ENCODE measurements around the gene REXO5. TPM values are rescaled to one million over a fixed set of nuclear protein-coding genes. Genes with fewer than 3 reads are reported as not detected.

Gene REXO5
- polyA plus RNA-seq, 2 donors, result 1.4 to 1.5 TPM

- WGBS, 2 donors, result 54 to 57% methylated on average over 6 of the region's 6 CpGs
- Histone ChIP-seq H3K4me3 (ENCODE audit: low read depth in 1 of 2, low read length in 2 of 2) (no peak overlapping the region), H3K27ac (ENCODE audit: low read depth in 2 of 2, low read length in 1 of 2) (peak overlapping the region; percentile 92 to 93), H3K27me3 (ENCODE audit: control insufficient read depth in 1 of 2, insufficient read depth in 2 of 2, low read length in 2 of 2) (no peaks in the 10 kb centered on the region), H3K9me3 (ENCODE audit: control insufficient read depth in 2 of 2, insufficient read depth in 1 of 2, low read depth in 1 of 2, low read length in 1 of 2) (no peaks in the 10 kb centered on the region), H3K36me3 (ENCODE audit: control insufficient read depth in 2 of 2, insufficient read depth in 2 of 2, low read length in 1 of 2) (peaks cover 0 to 7% of the 10 kb centered on the region in 2 donors), H3K4me1 (ENCODE audit: control insufficient read depth in 2 of 2, insufficient read depth in 2 of 2, low read length in 1 of 2) (peaks cover 6 to 29% of the 10 kb centered on the region in 2 donors)
These were observed 59.9 kb downstream of the REXO5 start for GRCh38 chr16:20866145-20866772.

GRCh38 chr16:20866801-20867200 is 60.5 kb downstream of the REXO5 start:
- Histone ChIP-seq H3K4me1 (ENCODE audit: control insufficient read depth in 2 of 2, insufficient read depth in 2 of 2, low read length in 1 of 2) (peaks cover 6 to 29% of the 10 kb centered on the region in 2 donors), H3K27ac (ENCODE audit: low read depth in 2 of 2, low read length in 1 of 2) (peak overlapping the region; percentile 92 to 93), H3K9me3 (ENCODE audit: control insufficient read depth in 2 of 2, insufficient read depth in 1 of 2, low read depth in 1 of 2, low read length in 1 of 2) (no peaks in the 10 kb centered on the region)

GRCh38 chr16:20867585-20867984 is 61.3 kb downstream of the REXO5 start:
- 40 to 64% methylated on average over 2 of the region's 2 CpGs for WGBS, 2 donors
- peak overlapping the region in 1 of 2 donors; percentile 6 for H3K27ac ChIP-seq (ENCODE audit: low read depth in 2 of 2, low read length in 1 of 2)

More at GRCh38 chr16:20866801-20867200, 60.5 kb downstream of the REXO5 start:
- WGBS, 2 donors, result 57 to 59% methylated on average over 3 of the region's 3 CpGs
- H3K4me3 ChIP-seq (ENCODE audit: low read depth in 1 of 2, low read length in 2 of 2), result no peak overlapping the region
- H3K27me3 ChIP-seq (ENCODE audit: control insufficient read depth in 1 of 2, insufficient read depth in 2 of 2, low read length in 2 of 2), result no peaks in the 10 kb centered on the region
- H3K36me3 ChIP-seq (ENCODE audit: control insufficient read depth in 2 of 2, insufficient read depth in 2 of 2, low read length in 1 of 2), result peaks cover 0 to 7% of the 10 kb centered on the region in 2 donors

GRCh38 chr16:20868890-20869289 is 62.6 kb downstream of the REXO5 start:
- no peaks in the 10 kb centered on the region for H3K36me3 ChIP-seq (ENCODE audit: control insufficient read depth in 2 of 2, insufficient read depth in 2 of 2, low read length in 1 of 2)
- peaks cover 6 to 27% of the 10 kb centered on the region in 2 donors for H3K4me1 ChIP-seq (ENCODE audit: control insufficient read depth in 2 of 2, insufficient read depth in 2 of 2, low read length in 1 of 2)
- 9 to 17% methylated on average over 3 of the region's 3 CpGs for whole genome bisulfite sequencing, 2 donors
- no peaks in the 10 kb centered on the region for H3K9me3 ChIP-seq (ENCODE audit: control insufficient read depth in 2 of 2, insufficient read depth in 1 of 2, low read depth in 1 of 2, low read length in 1 of 2)
- H3K27me3 ChIP-seq (ENCODE audit: control insufficient read depth in 1 of 2, insufficient read depth in 2 of 2, low read length in 2 of 2), result no peaks in the 10 kb centered on the region
- H3K4me3 ChIP-seq (ENCODE audit: low read depth in 1 of 2, low read length in 2 of 2), result no peak overlapping the region
- H3K27ac ChIP-seq (ENCODE audit: low read depth in 2 of 2, low read length in 1 of 2), result peak overlapping the region; percentile 14 to 44

More at GRCh38 chr16:20867585-20867984, 61.3 kb downstream of the REXO5 start:
- Histone ChIP-seq H3K4me3 (ENCODE audit: low read depth in 1 of 2, low read length in 2 of 2) (no peak overlapping the region), H3K27me3 (ENCODE audit: control insufficient read depth in 1 of 2, insufficient read depth in 2 of 2, low read length in 2 of 2) (no peaks in the 10 kb centered on the region), H3K9me3 (ENCODE audit: control insufficient read depth in 2 of 2, insufficient read depth in 1 of 2, low read depth in 1 of 2, low read length in 1 of 2) (no peaks in the 10 kb centered on the region), H3K4me1 (ENCODE audit: control insufficient read depth in 2 of 2, insufficient read depth in 2 of 2, low read length in 1 of 2) (peaks cover 6 to 28% of the 10 kb centered on the region in 2 donors), H3K36me3 (ENCODE audit: control insufficient read depth in 2 of 2, insufficient read depth in 2 of 2, low read length in 1 of 2) (no peaks in the 10 kb centered on the region)

- H3K27me3 ChIP-seq (ENCODE audit: control insufficient read depth in 1 of 2, insufficient read depth in 2 of 2, low read length in 2 of 2), result no peaks in the 10 kb centered on the region
- H3K4me1 ChIP-seq (ENCODE audit: control insufficient read depth in 2 of 2, insufficient read depth in 2 of 2, low read length in 1 of 2), result peaks cover 6 to 27% of the 10 kb centered on the region in 2 donors
- H3K36me3 ChIP-seq (ENCODE audit: control insufficient read depth in 2 of 2, insufficient read depth in 2 of 2, low read length in 1 of 2), result no peaks in the 10 kb centered on the region
- 52 to 72% methylated on average over 2 of the region's 2 CpGs for WGBS, 2 donors
- H3K27ac ChIP-seq (ENCODE audit: low read depth in 2 of 2, low read length in 1 of 2), result peak overlapping the region in 1 of 2 donors; percentile 41
- no peaks in the 10 kb centered on the region for H3K9me3 ChIP-seq (ENCODE audit: control insufficient read depth in 2 of 2, insufficient read depth in 1 of 2, low read depth in 1 of 2, low read length in 1 of 2)
- H3K4me3 ChIP-seq (ENCODE audit: low read depth in 1 of 2, low read length in 2 of 2), result no peak overlapping the region
These were observed 63.9 kb downstream of the REXO5 start for GRCh38 chr16:20870122-20870820.

DNA sequence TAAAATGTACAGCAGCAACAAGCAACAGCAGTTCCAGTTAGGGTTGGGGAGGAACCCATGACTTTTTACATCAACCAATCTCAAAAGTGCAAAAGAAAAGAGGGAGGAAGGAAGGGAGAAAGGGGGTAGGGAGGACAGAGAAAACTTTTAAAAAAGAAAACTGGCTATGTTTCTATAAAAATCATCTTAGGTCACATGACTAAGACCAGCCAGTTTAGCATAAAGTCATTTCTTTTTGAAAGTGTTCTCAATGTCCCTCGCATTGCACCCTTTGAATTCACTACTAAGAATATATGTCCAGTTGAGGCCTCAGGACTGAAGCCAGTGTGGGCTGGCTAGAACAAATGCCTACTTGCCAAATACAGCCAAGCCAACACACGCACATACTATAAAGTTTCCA is 64.9 kb downstream of the REXO5 start:
- no peaks in the 10 kb centered on the region for H3K36me3 ChIP-seq (ENCODE audit: control insufficient read depth in 2 of 2, insufficient read depth in 2 of 2, low read length in 1 of 2)
- H3K9me3 ChIP-seq (ENCODE audit: control insufficient read depth in 2 of 2, insufficient read depth in 1 of 2, low read depth in 1 of 2, low read length in 1 of 2), result no peaks in the 10 kb centered on the region
- WGBS, 2 donors, result 31 to 44% methylated on average over 2 of the region's 2 CpGs
- H3K4me3 ChIP-seq (ENCODE audit: low read depth in 1 of 2, low read length in 2 of 2), result no peak overlapping the region
- no peak overlapping the region for H3K27ac ChIP-seq (ENCODE audit: low read depth in 2 of 2, low read length in 1 of 2)
- no peaks in the 10 kb centered on the region for H3K27me3 ChIP-seq (ENCODE audit: control insufficient read depth in 1 of 2, insufficient read depth in 2 of 2, low read length in 2 of 2)
- H3K4me1 ChIP-seq (ENCODE audit: control insufficient read depth in 2 of 2, insufficient read depth in 2 of 2, low read length in 1 of 2), result peaks cover 6 to 24% of the 10 kb centered on the region in 2 donors

DNA sequence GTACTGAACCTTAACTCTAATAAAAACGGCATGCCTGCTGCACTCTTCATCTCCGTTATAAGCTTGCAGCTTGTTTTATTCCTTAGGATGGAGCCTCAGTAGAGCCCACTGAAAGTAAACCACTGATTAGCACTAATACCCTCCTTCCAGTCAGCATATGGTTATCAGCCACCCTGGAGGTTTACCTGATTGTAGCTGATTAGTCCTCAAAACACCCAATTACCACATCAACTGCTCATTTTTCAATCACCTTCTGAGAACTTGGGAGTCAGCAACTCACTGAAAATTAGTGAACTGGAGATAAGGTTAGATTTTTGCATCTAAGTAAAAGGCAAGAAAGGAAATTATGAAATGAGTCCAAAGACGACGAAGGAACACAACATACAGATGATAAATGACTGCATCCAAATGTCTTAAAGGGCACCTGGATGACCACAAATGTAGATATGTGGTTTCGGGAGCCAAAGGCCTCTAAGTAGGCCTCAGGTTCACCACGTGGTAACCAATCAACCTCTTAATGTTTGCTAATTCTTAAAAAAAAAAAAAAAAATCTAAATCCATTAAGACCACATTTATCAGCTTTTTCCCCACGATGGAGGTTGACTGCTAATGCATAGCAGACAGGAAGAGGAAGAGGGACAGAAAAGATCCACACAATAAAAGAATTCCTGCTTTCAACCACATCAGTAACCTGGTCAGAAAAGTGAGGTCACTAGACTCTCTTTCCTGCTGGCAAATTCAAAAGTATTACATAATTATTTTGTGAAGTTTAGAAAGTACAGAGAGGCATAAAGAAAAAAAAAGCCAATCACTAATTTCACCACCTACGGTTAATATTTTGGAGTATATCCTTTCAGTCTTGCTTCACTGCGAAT is 65.9 kb downstream of the REXO5 start:
- 74 to 80% methylated on average over 9 of the region's 9 CpGs for whole genome bisulfite sequencing, 2 donors
- Histone ChIP-seq H3K36me3 (ENCODE audit: control insufficient read depth in 2 of 2, insufficient read depth in 2 of 2, low read length in 1 of 2) (no peaks in the 10 kb centered on the region), H3K4me3 (ENCODE audit: low read depth in 1 of 2, low read length in 2 of 2) (no peak overlapping the region), H3K27ac (ENCODE audit: low read depth in 2 of 2, low read length in 1 of 2) (no peak overlapping the region), H3K9me3 (ENCODE audit: control insufficient read depth in 2 of 2, insufficient read depth in 1 of 2, low read depth in 1 of 2, low read length in 1 of 2) (no peaks in the 10 kb centered on the region), H3K4me1 (ENCODE audit: control insufficient read depth in 2 of 2, insufficient read depth in 2 of 2, low read length in 1 of 2) (peaks cover 3 to 16% of the 10 kb centered on the region in 2 donors), H3K27me3 (ENCODE audit: control insufficient read depth in 1 of 2, insufficient read depth in 2 of 2, low read length in 2 of 2) (no peaks in the 10 kb centered on the region)

DNA sequence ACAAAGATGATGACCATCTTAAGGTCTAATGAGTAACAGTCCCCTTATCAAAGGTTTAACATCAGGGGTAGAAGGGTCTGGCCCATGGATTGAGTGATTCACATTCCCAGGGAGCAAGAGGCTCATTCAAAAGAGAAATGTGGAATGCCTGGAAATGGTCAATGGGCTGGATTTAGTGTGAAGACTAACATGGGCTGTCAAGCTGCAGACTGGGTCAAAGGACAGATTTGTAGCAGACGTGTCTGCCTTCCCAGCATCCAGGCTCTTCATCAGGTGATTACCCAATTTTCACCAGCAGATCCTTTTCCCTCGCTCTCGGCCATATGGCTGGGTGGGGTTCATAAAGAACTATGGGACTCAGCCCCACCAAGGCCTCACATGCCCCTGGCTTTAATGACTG is 67.0 kb downstream of the REXO5 start:
- Histone ChIP-seq H3K9me3 (ENCODE audit: control insufficient read depth in 2 of 2, insufficient read depth in 1 of 2, low read depth in 1 of 2, low read length in 1 of 2) (no peaks in the 10 kb centered on the region), H3K27me3 (ENCODE audit: control insufficient read depth in 1 of 2, insufficient read depth in 2 of 2, low read length in 2 of 2) (no peaks in the 10 kb centered on the region), H3K4me1 (ENCODE audit: control insufficient read depth in 2 of 2, insufficient read depth in 2 of 2, low read length in 1 of 2) (peaks cover 3 to 8% of the 10 kb centered on the region in 2 donors), H3K27ac (ENCODE audit: low read depth in 2 of 2, low read length in 1 of 2) (peak overlapping the region in 1 of 2 donors; percentile 12), H3K4me3 (ENCODE audit: low read depth in 1 of 2, low read length in 2 of 2) (no peak overlapping the region), H3K36me3 (ENCODE audit: control insufficient read depth in 2 of 2, insufficient read depth in 2 of 2, low read length in 1 of 2) (no peaks in the 10 kb centered on the region)
- WGBS, 2 donors, result 92 to 95% methylated on average over 3 of the region's 3 CpGs

GRCh38 chr16:20874088-20874581 is 67.8 kb downstream of the REXO5 start:
- Histone ChIP-seq H3K9me3 (ENCODE audit: control insufficient read depth in 2 of 2, insufficient read depth in 1 of 2, low read depth in 1 of 2, low read length in 1 of 2) (no peaks in the 10 kb centered on the region), H3K36me3 (ENCODE audit: control insufficient read depth in 2 of 2, insufficient read depth in 2 of 2, low read length in 1 of 2) (no peaks in the 10 kb centered on the region), H3K4me3 (ENCODE audit: low read depth in 1 of 2, low read length in 2 of 2) (no peak overlapping the region), H3K27ac (ENCODE audit: low read depth in 2 of 2, low read length in 1 of 2) (peak overlapping the region in 1 of 2 donors; percentile 13), H3K27me3 (ENCODE audit: control insufficient read depth in 1 of 2, insufficient read depth in 2 of 2, low read length in 2 of 2) (no peaks in the 10 kb centered on the region), H3K4me1 (ENCODE audit: control insufficient read depth in 2 of 2, insufficient read depth in 2 of 2, low read length in 1 of 2) (peaks cover 0 to 7% of the 10 kb centered on the region in 2 donors)
- 43 to 71% methylated on average over 4 of the region's 4 CpGs for WGBS, 2 donors

Data from esophagus (tissue), 2 donors.